ENCODE results near the gene CELSR1.

Gene CELSR1

GRCh38 chr22:46360097-46360496, 177.3 kb downstream of the CELSR1 start:
- DNase-seq = no peak

DNA sequence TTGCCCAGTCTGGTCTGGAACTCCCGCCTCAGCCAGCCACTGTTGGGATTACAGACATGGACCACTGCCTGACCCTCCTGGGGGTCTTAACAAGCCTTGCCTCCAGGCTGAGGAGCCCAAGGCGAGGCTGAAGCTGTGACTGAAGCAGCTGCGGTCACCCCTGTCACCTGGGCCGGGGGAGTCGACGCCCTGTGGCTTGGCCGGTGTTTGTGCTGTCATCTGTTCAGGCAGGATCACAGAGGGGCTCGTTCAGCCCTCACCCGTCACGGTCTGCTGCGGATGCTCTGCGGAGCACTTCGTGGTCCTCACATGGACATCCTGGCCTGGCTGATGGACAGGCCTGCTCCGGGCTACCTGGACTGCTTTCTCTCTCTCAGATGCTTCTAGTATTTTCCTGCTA, 178.1 kb downstream of the CELSR1 start:
- DNase-seq = no peak

DNA sequence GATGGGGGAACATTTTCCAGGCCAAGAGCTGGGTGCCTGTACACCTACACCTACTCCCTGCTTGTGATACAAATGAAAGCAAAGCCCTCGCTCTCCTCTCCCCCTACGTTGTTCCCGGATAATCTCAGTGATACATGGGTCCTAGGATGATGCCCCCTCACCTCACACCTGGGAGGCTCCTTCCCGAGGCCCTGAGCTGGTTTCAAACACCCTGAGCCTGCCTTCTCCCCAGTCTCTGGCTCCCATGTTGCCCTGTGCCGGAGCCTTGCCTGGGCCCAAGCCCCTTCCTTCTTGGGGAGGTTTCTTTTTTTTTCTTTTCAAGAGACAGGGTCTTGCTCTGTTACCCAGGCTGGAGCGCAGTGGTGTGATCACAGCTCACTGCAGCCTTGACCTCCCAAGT, 178.7 kb downstream of the CELSR1 start:
- no peak for DNase-seq

DNA sequence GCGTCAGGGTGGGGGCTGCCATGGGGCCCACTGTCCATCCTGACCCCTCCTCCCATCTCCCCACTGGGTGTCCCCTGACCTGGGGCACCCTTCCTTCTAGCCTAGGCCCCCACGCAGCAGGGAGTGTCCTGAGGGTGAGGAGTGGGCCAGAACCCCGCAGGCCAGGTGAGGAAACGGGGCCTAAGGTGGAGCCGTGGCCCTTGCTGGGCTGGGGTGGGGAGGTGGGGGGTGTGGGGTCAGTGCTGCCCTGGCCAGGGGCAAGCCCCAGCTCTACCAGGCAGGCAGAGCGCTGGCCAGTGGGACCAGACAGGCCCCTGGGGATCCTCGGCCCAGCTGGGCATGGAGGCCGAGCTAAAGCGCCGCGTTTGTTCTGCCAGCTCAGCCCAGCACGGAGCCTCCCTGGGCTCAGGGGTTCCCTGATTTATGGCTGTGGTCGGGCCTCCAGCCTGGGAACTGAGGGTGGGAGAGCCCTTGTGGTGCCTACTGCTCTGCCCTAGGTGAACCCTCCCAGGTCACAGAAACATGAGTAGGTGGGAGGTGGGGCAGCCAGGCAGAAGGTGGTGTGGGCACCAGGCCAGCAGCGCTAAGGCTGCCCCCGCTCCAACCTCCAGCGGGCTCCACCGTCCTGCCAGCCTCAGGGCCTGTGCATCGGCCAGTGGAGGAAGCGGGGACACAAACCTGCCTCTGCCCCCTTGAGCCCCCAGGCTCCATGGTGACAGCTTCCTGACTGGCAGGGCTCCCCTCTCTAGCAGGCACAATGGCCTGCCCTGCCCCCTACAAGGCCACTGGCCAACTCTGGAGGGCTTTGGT, 179.5 kb downstream of the CELSR1 start:
- no peak for DNase-seq

DNA sequence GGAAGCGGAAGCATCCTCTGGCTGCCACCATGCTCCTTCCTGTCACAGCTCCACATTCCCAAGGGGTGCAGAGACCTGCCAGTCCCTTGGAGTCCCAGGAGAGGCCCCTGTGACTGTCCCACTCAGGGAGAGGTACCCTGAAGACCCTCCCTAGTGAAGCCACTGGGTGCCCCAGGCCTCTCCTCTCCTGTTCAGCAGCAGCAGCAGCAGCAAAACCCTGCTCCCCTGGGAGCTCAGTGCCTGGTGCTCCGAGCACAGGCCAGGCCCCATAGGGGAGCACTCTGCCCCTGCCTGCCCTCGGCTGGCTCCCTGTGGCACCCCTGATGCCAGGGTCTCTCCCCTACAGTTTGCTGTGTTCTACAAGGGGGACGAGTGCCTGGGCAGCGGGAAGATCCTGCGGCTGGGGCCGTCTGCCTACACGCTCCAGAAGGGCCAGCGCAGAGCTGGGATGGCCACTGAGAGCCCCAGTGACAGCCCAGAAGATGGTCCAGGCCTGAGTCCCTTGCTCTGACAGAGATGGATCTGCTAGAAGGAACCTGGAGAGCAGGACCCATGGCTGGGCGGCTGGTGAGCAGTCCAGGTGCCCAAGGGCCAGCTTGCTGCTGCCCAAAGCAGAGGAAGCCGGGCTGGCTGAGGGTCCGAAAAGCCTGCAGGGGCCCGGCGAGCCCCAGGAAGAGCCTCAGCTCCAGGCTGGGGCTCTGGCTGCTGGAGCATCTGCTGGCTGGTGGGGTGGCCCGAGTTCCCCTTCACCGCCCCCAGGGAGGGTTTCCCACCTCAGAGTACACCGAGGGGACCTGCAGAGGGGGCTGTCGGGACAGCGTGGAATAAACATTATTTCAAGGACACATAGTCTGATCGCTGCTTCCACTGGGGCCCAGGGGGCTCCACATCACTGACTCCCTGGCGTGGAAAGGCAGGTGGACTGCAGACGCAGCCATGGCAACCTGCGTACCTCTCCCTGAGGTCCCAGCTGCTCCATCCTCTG, 180.6 kb downstream of the CELSR1 start:
- DNase-seq = no peak

DNA sequence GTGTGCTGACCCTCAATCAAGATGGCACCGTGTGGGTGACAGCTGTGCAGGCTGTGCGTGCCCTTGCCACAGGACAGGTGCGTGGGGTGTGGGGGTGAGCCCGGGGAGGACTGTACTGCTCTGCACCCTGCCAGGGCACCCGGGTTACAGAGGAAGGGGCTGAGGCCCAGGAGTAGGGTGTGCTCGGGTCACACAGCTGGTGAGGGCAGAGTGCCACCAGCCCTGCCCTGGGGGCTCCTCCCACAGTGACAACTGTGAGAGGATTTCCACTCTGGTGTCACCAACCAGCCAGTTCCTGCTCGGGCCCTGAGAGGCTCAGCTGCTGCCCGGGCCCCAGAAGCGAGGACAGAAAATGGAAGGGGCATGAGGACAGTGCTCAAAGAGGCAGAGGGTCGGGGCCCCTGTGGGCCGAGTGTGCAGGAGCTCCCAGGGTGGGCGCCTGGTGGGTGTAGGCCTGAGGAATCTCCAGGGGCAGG, 181.4 kb downstream of the CELSR1 start:
- no peak for DNase-seq

DNA sequence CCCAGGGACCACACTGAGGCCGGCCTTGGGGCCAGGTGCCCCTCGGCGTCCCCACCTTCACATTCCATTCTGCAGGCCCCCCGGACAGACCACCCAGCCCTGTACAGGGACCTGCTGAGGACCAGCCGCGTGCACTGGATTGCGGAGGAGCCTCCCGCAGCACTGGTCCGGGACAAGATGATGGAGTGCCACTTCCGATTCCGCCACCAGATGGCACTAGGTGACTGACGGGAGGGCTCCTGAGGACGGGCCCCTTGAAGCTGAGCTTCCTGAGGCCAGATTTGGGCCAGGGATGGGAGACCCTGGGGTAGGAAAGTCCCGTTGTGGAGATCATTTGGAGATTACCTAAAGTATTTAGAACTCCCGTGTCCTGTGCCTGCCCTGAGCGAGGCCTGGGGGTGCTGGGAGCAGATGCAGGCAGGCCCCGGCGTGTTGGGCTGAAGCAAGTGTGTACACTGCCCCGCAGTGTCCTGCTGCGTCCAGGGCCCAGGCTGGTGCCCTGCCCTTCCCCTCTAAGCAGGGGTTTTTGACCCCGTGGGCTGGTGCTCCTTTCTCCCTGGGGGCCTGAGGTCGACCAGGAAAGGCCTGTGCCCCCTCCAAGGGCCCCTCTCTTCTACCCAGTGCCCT, 181.9 kb downstream of the CELSR1 start:
- peak in 3 of 5 donors; percentile 29 to 46 (median 41) for DNase-seq

DNA sequence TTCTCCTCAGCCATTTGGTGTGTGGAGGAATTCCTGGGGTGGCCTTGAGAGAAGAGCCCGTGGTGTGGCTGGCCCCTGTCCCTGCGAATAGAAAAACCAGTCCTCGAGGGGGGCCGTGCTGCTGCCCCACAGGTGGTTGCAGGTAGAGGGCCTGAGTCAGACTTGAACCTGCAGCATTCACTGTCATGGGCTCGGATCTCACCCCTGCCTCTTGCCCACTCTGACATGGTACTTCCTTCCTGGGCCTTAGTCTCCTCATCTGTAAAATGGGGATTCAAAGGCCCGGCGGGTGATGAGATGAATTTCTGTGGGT, 182.5 kb downstream of the CELSR1 start:
- DNase-seq = no peak

GRCh38 chr22:46354176-46354992, 183.0 kb downstream of the CELSR1 start:
- no peak for DNase-seq

- no peak for DNase-seq
These were observed 183.8 kb downstream of the CELSR1 start for GRCh38 chr22:46353483-46354105.

GRCh38 chr22:46352691-46353386, 184.6 kb downstream of the CELSR1 start:
- DNase-seq = no peak

GRCh38 chr22:46352276-46352675, 185.1 kb downstream of the CELSR1 start:
- DNase-seq = no peak

DNA sequence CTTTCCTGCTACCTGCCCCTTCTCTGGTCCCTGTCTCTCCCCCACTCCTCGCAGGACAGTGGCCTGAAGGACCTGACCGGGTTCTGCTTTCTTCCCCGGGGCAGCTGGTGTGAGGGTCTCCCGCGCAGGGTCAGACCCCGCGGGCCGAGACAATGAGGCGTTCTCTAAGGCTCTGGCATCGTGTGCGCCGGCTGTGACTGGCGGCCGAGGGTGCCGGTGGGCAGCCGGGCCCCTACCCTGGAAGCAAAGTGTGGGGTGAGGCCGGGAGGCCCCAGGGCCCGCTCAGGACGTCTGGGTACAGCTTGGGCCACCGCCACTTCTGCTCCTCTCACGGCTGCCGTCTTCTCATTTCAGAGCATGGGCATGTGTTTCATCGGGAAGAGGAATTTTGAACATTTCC, 185.7 kb downstream of the CELSR1 start:
- DNase-seq = no peak

DNA sequence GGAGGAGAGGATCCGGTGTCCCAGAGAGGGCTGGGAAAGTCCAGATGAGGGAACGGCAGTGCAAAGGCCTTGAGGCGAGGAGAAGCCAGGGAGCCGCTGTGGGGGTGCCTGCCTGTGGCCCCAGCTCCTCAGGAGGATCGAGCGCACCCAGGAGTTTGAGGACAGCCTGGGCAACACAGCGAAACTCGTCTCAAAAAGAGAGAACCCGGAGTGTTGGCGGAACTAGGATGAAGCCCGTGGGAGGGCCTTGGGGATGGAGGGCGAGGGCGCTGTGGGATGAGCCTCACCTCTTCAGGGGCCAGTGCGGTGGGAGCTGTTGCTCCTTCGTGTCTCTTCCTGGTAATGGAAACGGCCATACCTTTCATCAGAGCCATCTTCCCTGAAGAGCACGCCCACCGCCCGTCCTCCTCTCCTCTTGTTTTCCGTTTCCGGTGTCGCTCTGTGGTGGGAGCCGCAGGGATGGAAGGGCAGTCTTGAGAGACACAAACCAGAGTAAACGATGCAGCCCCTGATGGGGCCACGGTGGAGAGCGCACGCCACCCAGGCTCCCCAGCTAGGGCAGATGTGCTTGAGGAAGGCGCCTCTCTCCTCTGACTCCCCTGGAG, 186.2 kb downstream of the CELSR1 start:
- DNase-seq = no peak

GRCh38 chr22:46350646-46351045, 186.8 kb downstream of the CELSR1 start:
- DNase-seq = no peak

DNA sequence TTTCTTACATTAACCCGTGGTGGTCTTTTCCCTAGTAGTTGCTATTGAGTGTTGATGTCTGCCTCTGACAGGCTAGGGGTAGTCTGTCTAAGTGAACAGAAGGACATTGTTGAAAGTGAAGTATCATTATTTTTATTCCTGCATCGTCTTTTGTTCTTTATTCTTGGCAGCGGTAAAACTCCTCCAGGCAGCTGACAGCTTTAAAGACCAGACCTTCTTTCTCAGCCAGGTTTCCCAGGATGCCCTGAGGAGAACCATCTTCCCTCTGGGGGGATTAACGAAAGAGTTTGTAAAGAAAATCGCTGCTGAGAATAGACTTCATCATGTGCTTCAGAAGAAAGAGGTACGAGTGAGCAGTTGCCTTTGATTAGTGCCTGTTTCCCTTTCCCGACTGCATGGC, 187.3 kb downstream of the CELSR1 start:
- DNase-seq = no peak

DNA sequence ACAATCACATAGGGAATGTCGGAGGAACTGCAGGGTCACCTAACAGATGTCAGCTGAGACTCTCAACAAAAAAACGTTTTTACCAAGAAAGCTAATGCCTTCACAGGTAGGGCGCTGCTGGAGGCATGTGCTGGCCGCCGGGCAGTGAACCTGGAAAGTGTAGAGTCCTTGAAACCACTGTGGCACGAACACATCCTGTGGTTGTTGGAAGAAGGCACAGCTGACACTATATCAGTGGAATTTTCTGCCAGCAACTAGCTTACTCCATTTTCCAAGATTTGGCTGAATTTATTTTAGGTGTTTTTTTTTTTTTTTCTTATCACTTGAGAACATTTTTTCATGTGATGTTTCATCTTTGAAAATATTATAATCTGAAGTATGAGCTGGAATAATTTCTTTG, 187.7 kb downstream of the CELSR1 start:
- DNase-seq = no peak

DNA sequence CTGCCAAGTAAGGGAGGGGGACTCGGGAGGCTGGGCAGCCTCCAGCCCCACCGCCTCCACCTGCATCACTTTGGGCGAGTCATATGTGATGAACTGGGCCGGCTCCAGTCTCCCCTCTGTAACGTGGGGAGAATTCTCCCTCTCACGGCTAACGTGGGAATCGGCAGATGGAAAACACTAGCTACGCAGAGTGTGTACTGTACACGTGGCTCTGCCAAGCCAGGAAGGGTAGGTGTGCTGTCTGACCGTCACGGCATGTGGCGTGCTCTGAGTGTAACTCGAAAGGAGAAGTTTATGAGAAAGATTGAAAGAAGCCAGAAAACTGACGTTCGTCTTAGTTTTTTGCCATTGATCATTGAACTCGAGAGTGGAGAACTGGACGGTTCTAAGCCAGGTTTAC, 188.2 kb downstream of the CELSR1 start:
- DNase-seq = no peak

DNA sequence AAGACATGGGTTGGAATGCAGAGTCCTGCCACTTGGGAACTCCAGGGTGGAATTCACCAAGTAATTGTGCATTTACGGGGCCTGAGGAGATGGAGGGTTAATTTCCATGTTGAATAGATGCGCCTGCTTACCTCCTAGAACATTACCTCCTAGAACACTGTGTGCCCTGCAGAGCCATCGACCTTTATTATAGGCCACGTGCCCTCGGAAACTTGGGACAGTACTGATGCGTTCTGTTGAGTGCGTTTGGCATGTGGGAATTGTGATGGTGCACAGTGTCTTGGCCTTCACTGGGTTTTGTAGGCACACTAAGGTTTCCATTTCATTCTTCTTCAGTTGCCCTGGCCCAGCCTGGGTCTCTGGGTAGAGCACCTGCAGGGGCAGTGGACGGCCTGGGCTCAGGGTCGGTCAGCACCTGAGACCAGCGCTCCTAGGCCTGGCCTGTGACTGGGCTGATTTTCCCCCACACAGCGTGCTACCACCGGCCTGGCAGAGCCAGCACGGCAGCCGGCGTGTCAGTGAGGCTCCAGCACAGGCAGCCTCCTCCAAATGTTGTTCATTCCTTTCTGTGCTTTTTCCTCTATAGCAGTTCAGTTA, 189.2 kb downstream of the CELSR1 start:
- no peak for DNase-seq

DNA sequence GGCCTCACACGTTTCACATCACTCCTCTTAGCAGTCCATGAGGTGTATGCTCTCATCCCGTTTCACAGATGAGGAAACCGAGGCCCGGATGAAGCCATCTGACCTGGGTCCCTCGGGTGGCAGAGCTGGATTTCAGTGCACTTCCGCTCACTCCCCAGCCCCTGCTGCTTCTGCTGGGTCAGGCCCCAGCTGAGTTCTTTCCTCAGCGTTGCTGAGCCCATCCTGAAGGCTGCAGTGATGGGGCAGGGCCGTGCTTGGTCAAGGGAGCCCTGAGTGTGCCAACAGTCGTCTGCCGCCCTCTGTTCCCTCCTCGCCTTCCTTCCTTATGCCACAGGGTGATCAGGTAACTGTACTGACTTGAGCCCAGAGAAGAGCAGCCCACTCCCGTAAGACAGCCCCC, 189.8 kb downstream of the CELSR1 start:
- no peak for DNase-seq
